Right lobe of liver (tissue), 4 donors: ENCODE data around the gene ARHGAP25.

Experiments
- CTCF ChIP-seq, 4 donors: fragments of 200-600 bp in 3 of 4; fragments of 450-650 bp in 1 of 4; IDR thresholded peaks; one replicate each; pipeline versions ENCODE4 v1.5.1 to v1.8.0; 2016 to 2022; ENCODE audit warnings: antibody characterized with exemption in 4 of 4, mild to moderate bottlenecking in 2 of 4
- POLR2A ChIP-seq: fragments of 450-650 bp; IDR thresholded peaks from one replicate; pipeline ENCODE4 v1.6.1; 2017; ENCODE audit warnings: antibody characterized with exemption, mild to moderate bottlenecking
- donor health status: DM: no; HTN: no; CAD: no.
- donor health status: DM: no; HTN: no; CAD: no.
- donor health status: DM: no; HTN: yes; CAD: no.

- TF ChIP-seq POLR2A (no peak), CTCF (IDR thresholded peaks at IDR 0.05) (no peak)
Observed at GRCh38 chr2:68805025-68805424, 70.4 kb downstream of the ARHGAP25 start.
